OCI-LY7 (cell line): ENCODE measurements around the gene CUBN. TPM values are rescaled to one million over a fixed set of nuclear protein-coding genes. Genes with fewer than 3 reads are reported as not detected.

Experiments used
- BruUV-seq: library from RNA; stranded (reverse); fragments of 400-500 nt; replicated peaks from 2 replicates; lab custom pipeline; 2021; lab: Mats Ljungman, UMichigan
- CTCF ChIA-PET: fragments of 300-600 bp; sonication (Branson Sonifier 250); formaldehyde crosslinking; loops from one replicate; lab custom pipeline; 2022; ENCODE audit warnings: antibody characterized with exemption; ENCODE audit not compliant: unreplicated experiment; lab: Charles Lee
- POLR2A ChIA-PET: fragments of 300-600 bp; sonication (Branson Sonifier 250); formaldehyde crosslinking; loops from one replicate; lab custom pipeline; 2022; ENCODE audit warnings: antibody characterized with exemption; lab: Charles Lee
- DNase-seq: peaks from one replicate; pipeline ENCODE4 v3.0.0-alpha.2; 2015; ENCODE audit warnings: low spot score
- H2AFZ ChIP-seq: fragments of 200-600 bp; sonication (generic), shearing (Covaris generic); 2 replicates; pipeline ENCODE4 v1.6.1; 2014; ENCODE audit warnings: mild to moderate bottlenecking, antibody characterized with exemption, low read length, moderate library complexity
- H3K27ac ChIP-seq: fragments of 200-600 bp; sonication (generic); 2 replicates; pipeline ENCODE4 v1.5.1; 2014; ENCODE audit warnings: mixed run types, low read depth, mild to moderate bottlenecking, moderate library complexity, low read length, inconsistent platforms; ENCODE audit not compliant: poor library complexity, severe bottlenecking
- H3K36me3 ChIP-seq: fragments of 200-600 bp; sonication (generic); 2 replicates; pipeline ENCODE4 v1.6.1; 2014; ENCODE audit warnings: mild to moderate bottlenecking, antibody characterized with exemption, low read length, moderate library complexity, mixed read lengths; ENCODE audit not compliant: insufficient read depth
- H3K4me1 ChIP-seq: fragments of 200-600 bp; sonication (generic); 2 replicates; pipeline ENCODE4 v1.5.1; 2014; ENCODE audit warnings: mild to moderate bottlenecking, low read length; ENCODE audit not compliant: insufficient read depth, poor library complexity, severe bottlenecking
- H3K4me2 ChIP-seq: fragments of 200-600 bp; sonication (generic); 2 replicates; pipeline ENCODE4 v1.6.1; 2014; ENCODE audit warnings: mild to moderate bottlenecking, low read length
- H3K4me3 ChIP-seq: fragments of 200-600 bp; sonication (generic); 2 replicates; pipeline ENCODE4 v1.5.1; 2014; ENCODE audit warnings: mild to moderate bottlenecking, low read depth, low read length; ENCODE audit not compliant: poor library complexity, severe bottlenecking
- H3K79me2 ChIP-seq: fragments of 200-600 bp; sonication (generic); 2 replicates; pipeline ENCODE4 v1.6.1; 2016; ENCODE audit warnings: low read depth, mild to moderate bottlenecking, low read length, moderate library complexity, mixed read lengths; ENCODE audit not compliant: insufficient read depth
- H3K9me2 ChIP-seq: fragments of 200-600 bp; sonication (generic); 2 replicates; pipeline ENCODE4 v1.6.1; 2016; ENCODE audit warnings: mild to moderate bottlenecking, low read length, mixed read lengths; ENCODE audit not compliant: insufficient read depth
- H3K9me3 ChIP-seq: fragments of 200-600 bp; sonication (generic); 2 replicates; pipeline ENCODE4 v1.6.1; 2014; ENCODE audit warnings: mild to moderate bottlenecking, mixed run types, low read length, mixed read lengths
- H4K20me1 ChIP-seq: fragments of 200-600 bp; sonication (generic); 2 replicates; pipeline ENCODE4 v1.6.1; 2014; ENCODE audit warnings: mild to moderate bottlenecking, antibody characterized with exemption, low read length, moderate library complexity, mixed read lengths; ENCODE audit not compliant: insufficient read depth
- CTCF ChIP-seq: fragments of 200-600 bp; sonication (generic); conservative IDR thresholded peaks from 2 replicates; pipeline ENCODE4 v1.5.1; 2014; ENCODE audit warnings: mild to moderate bottlenecking, antibody characterized with exemption, low read length, moderate library complexity, mixed read lengths
- EZH2phosphoT487 ChIP-seq: fragments of 200-600 bp; sonication (generic); IDR thresholded peaks from 2 replicates; pipeline ENCODE4 v1.6.1; 2018; ENCODE audit warnings: low read depth, borderline replicate concordance, mild to moderate bottlenecking, mixed run types, antibody characterized with exemption, low read length, moderate library complexity, mixed read lengths
- intact Hi-C: fragments of 100-400 bp; cut with micrococcal nuclease; formaldehyde crosslinking; loops from one replicate; pipeline ENCODE4 v1.10.0; 2022; ENCODE audit not compliant: unreplicated experiment
- small RNA-seq: library from RNA; depleted of rRNA; stranded (forward); fragments of <200 nt; gene quantifications from one replicate; pipeline ENCODE3, GENCODE V24; 2014
- total RNA-seq, 2 experiments: library from RNA; depleted of rRNA in 1 of 2; stranded (reverse); fragments of >200 nt in 1 of 2; shearing (Covaris generic) in 1 of 2; gene quantifications; 2 replicates each; pipeline ENCODE4 v1.2.3, GENCODE V29; 2014 to 2022

Gene CUBN
- total RNA-seq, 2 experiments from 2014 or later: 0.13 to 0.25 TPM

- Histone ChIP-seq H3K36me3 (no peaks in the 10 kb centered on the region), H3K9me3 (no peaks in the 10 kb centered on the region), H3K9me2 (no peaks in the 10 kb centered on the region), H2AFZ (no peak overlapping the region), H3K4me1 (peaks cover 7% of the 10 kb centered on the region), H3K27ac (no peak overlapping the region), H3K4me2 (no peak overlapping the region; the same call in 1 of the 2 replicates), H4K20me1 (no peaks in the 10 kb centered on the region), H3K4me3 (no peak overlapping the region), H3K79me2 (no peaks in the 10 kb centered on the region)
- no TSS peak for BruUV-seq
- intact Hi-C loops: loop anchor here (5.0 kb wide), 2 partner anchors 660 to 875 kb away; no protein-coding TSS in a partner anchor
- ChIA-PET CTCF (interaction anchor here (0.6 kb wide), 1 partner anchor 839 kb away, joined by 3 read pairs; no protein-coding TSS in a partner anchor), POLR2A (no interaction called here)
- DNase-seq: peak; percentile 71
- TF ChIP-seq CTCF (peak; percentile 94), EZH2phosphoT487 (no peak)
Observed at GRCh38 chr10:16777473-16778370, 351.9 kb downstream of the CUBN start.

DNA sequence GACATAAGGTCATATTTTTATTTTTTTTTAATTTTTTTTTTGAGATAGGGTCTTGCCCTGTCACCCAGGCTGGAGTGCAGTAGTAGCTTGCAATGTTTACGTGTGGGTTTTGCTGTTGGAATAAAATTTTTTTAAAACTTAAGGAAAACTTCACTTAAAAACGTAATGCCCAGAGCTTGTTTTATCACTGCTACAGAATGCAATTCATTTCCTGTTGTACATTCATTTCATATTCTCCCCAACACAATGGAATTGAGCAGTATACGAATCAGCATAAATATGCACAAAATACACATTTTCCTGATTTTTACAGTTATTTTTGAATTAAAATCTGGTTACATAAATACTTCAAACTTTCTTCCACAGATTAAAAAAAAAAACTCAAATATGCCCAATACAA lies 352.7 kb downstream of the CUBN start:
- Histone ChIP-seq H3K9me3 (no peaks in the 10 kb centered on the region), H3K4me3 (no peak overlapping the region), H2AFZ (no peak overlapping the region), H3K4me1 (peaks cover 7% of the 10 kb centered on the region), H4K20me1 (no peaks in the 10 kb centered on the region), H3K9me2 (no peaks in the 10 kb centered on the region), H3K4me2 (no peak overlapping the region), H3K27ac (no peak overlapping the region), H3K79me2 (no peaks in the 10 kb centered on the region), H3K36me3 (no peaks in the 10 kb centered on the region)
- POLR2A ChIA-PET: interaction anchor here (0.6 to 0.9 kb wide), 2 partner anchors 11 to 918 kb away, joined by 3 to 4 read pairs; no protein-coding TSS in a partner anchor
- CTCF ChIA-PET: no interaction called here
- intact Hi-C loops: loop anchor here (5.0 kb wide), 2 partner anchors 660 to 875 kb away; no protein-coding TSS in a partner anchor
- no peak for TF ChIP-seq CTCF
- TF ChIP-seq EZH2phosphoT487: no peak
- no peak for DNase-seq
- BruUV-seq: no TSS peak

Small RNA genes within 50 kb of the gene (small RNA-seq; reads per million reads assigned to genes)
- not detected for gene AC067747.1

Other genes with a start within 250 kb of the CUBN start
- gene TRDMT1, start 71.9 kb upstream of the CUBN start, total RNA-seq (2014; rRNA removed; shearing (Covaris generic)): 10.4 and 12.7 TPM in 2 replicates
- 11.9 and 12.2 TPM in 2 replicates for gene TRDMT1, start 71.9 kb upstream of the CUBN start, total RNA-seq (2022)
- 0.46 and 3.4 TPM in 2 replicates for gene VIM, start 98.4 kb upstream of the CUBN start, total RNA-seq (2014; rRNA removed; shearing (Covaris generic))
- gene VIM, start 98.4 kb upstream of the CUBN start, total RNA-seq (2022): 0.88 and 1.3 TPM in 2 replicates